ENCODE measurements around the gene TOLLIP.
A peak's percentile ranks its signal among the peaks of the same experiment; 100 is the strongest.

TOLLIP gene

GRCh38 chr11:1327064-1327460 is 17.6 kb upstream of the TOLLIP start:
- 89% methylated on average over 4 of the region's 4 CpGs for WGBS (ENCODE audit: insufficient coverage)
- Histone ChIP-seq H3K27ac (ENCODE audit: insufficient read depth in 1 of 2, low read depth in 1 of 2, low read length in 2 of 2, poor library complexity in 1 of 2, severe bottlenecking in 2 of 2) (no peak overlapping the region), H3K36me3 (ENCODE audit: control insufficient read depth in 4 of 4, insufficient read depth in 4 of 4, low read length in 3 of 4) (no peaks in the 10 kb centered on the region), H3K4me3 (ENCODE audit: control insufficient read depth in 1 of 7, extremely low read depth in 1 of 7, insufficient read depth in 4 of 7, low read depth in 2 of 7, low read length in 6 of 7) (no peak overlapping the region), H3K4me1 (ENCODE audit: control extremely low read depth in 1 of 4, control insufficient read depth in 4 of 4, insufficient read depth in 4 of 4, low read length in 3 of 4) (peaks cover 6 to 13% (median 9%) of the 10 kb centered on the region in 4 experiments), H3K9me3 (ENCODE audit: control extremely low read depth in 1 of 5, control insufficient read depth in 4 of 5, insufficient read depth in 2 of 5, low read depth in 1 of 5, low read length in 4 of 5) (peaks cover 3 to 21% (median 7%) of the 10 kb centered on the region in 5 experiments), H3K27me3 (replicated peaks in 2 of 5; ENCODE audit: control insufficient read depth in 4 of 5, insufficient read depth in 5 of 5, low read length in 4 of 5) (peaks cover 0 to 2% (median 0%) of the 10 kb centered on the region in 5 experiments)
- ChIA-PET CTCF (interaction anchor here (1.1 to 1.2 kb wide), 2 partner anchors 16 to 65 kb away, joined by 3 read pairs; no protein-coding TSS in a partner anchor), POLR2A (no interaction called here)
- no peak for DNase-seq

GRCh38 chr11:1326435-1327063 is 17.1 kb upstream of the TOLLIP start:
- POLR2A ChIA-PET, result no interaction called here
- whole genome bisulfite sequencing (ENCODE audit: insufficient coverage), result 88% methylated on average over 8 of the region's 11 CpGs

GRCh38 chr11:1323774-1324173 is 14.3 kb upstream of the TOLLIP start:
- Histone ChIP-seq H3K27me3 (replicated peaks in 2 of 5; ENCODE audit: control insufficient read depth in 4 of 5, insufficient read depth in 5 of 5, low read length in 4 of 5) (peaks cover 0 to 2% (median 0%) of the 10 kb centered on the region in 5 experiments), H3K9me3 (ENCODE audit: control extremely low read depth in 1 of 5, control insufficient read depth in 4 of 5, insufficient read depth in 2 of 5, low read depth in 1 of 5, low read length in 4 of 5) (peaks cover 3 to 26% (median 13%) of the 10 kb centered on the region in 5 experiments), H3K4me3 (ENCODE audit: control insufficient read depth in 1 of 7, extremely low read depth in 1 of 7, insufficient read depth in 4 of 7, low read depth in 2 of 7, low read length in 6 of 7) (peak overlapping the region in 1 of 7 experiments; percentile 57), H3K27ac (ENCODE audit: insufficient read depth in 1 of 2, low read depth in 1 of 2, low read length in 2 of 2, poor library complexity in 1 of 2, severe bottlenecking in 2 of 2) (no peak overlapping the region), H3K36me3 (ENCODE audit: control insufficient read depth in 4 of 4, insufficient read depth in 4 of 4, low read length in 3 of 4) (no peaks in the 10 kb centered on the region), H3K4me1 (ENCODE audit: control extremely low read depth in 1 of 4, control insufficient read depth in 4 of 4, insufficient read depth in 4 of 4, low read length in 3 of 4) (peaks cover 6 to 13% (median 9%) of the 10 kb centered on the region in 4 experiments)
- ChIA-PET CTCF (interaction anchor here (0.7 kb wide), 1 partner anchor 274 kb away, joined by 3 read pairs; no protein-coding TSS in a partner anchor), POLR2A (no interaction called here)
- WGBS (ENCODE audit: insufficient coverage), result 0% methylated on average over 2 of the region's 3 CpGs
- peak in 2 of 3 donors; percentile 71 to 76 for DNase-seq

More at GRCh38 chr11:1326435-1327063, 17.1 kb upstream of the TOLLIP start:
- H3K27me3 ChIP-seq (replicated peaks in 2 of 5; ENCODE audit: control insufficient read depth in 4 of 5, insufficient read depth in 5 of 5, low read length in 4 of 5), result peaks cover 0 to 2% (median 0%) of the 10 kb centered on the region in 5 experiments
- H3K36me3 ChIP-seq (ENCODE audit: control insufficient read depth in 4 of 4, insufficient read depth in 4 of 4, low read length in 3 of 4), result no peaks in the 10 kb centered on the region
- H3K4me1 ChIP-seq (ENCODE audit: control extremely low read depth in 1 of 4, control insufficient read depth in 4 of 4, insufficient read depth in 4 of 4, low read length in 3 of 4), result peaks cover 6 to 13% (median 9%) of the 10 kb centered on the region in 4 experiments
- peaks cover 3 to 21% (median 7%) of the 10 kb centered on the region in 5 experiments for H3K9me3 ChIP-seq (ENCODE audit: control extremely low read depth in 1 of 5, control insufficient read depth in 4 of 5, insufficient read depth in 2 of 5, low read depth in 1 of 5, low read length in 4 of 5)
- peak in 1 of 3 donors; percentile 44 for DNase-seq
- H3K27ac ChIP-seq (ENCODE audit: insufficient read depth in 1 of 2, low read depth in 1 of 2, low read length in 2 of 2, poor library complexity in 1 of 2, severe bottlenecking in 2 of 2), result no peak overlapping the region
- CTCF ChIA-PET, result interaction anchor here (1.2 kb wide), 1 partner anchor 66 kb away, joined by 3 read pairs; no protein-coding TSS in a partner anchor
- H3K4me3 ChIP-seq (ENCODE audit: control insufficient read depth in 1 of 7, extremely low read depth in 1 of 7, insufficient read depth in 4 of 7, low read depth in 2 of 7, low read length in 6 of 7), result no peak overlapping the region

- Histone ChIP-seq H3K9me3 (ENCODE audit: control extremely low read depth in 1 of 5, control insufficient read depth in 4 of 5, insufficient read depth in 2 of 5, low read depth in 1 of 5, low read length in 4 of 5) (peaks cover 2 to 8% (median 6%) of the 10 kb centered on the region in 5 experiments), H3K4me3 (ENCODE audit: control insufficient read depth in 1 of 7, extremely low read depth in 1 of 7, insufficient read depth in 4 of 7, low read depth in 2 of 7, low read length in 6 of 7) (peak overlapping the region in 1 of 7 experiments; percentile 23), H3K36me3 (ENCODE audit: control insufficient read depth in 4 of 4, insufficient read depth in 4 of 4, low read length in 3 of 4) (no peaks in the 10 kb centered on the region), H3K27me3 (replicated peaks in 2 of 5; ENCODE audit: control insufficient read depth in 4 of 5, insufficient read depth in 5 of 5, low read length in 4 of 5) (no peaks in the 10 kb centered on the region), H3K4me1 (ENCODE audit: control extremely low read depth in 1 of 4, control insufficient read depth in 4 of 4, insufficient read depth in 4 of 4, low read length in 3 of 4) (peaks cover 7 to 15% (median 14%) of the 10 kb centered on the region in 4 experiments), H3K27ac (ENCODE audit: insufficient read depth in 1 of 2, low read depth in 1 of 2, low read length in 2 of 2, poor library complexity in 1 of 2, severe bottlenecking in 2 of 2) (no peak overlapping the region)
- POLR2A ChIA-PET, result no interaction called here
- CTCF ChIA-PET, result no interaction called here
- 45% methylated on average over 6 of the region's 8 CpGs for WGBS (ENCODE audit: insufficient coverage)
- DNase-seq, result peak in 2 of 3 donors; percentile 50 to 60
Observed at GRCh38 chr11:1317993-1318392, 8.6 kb upstream of the TOLLIP start.

- Histone ChIP-seq H3K4me1 (ENCODE audit: control extremely low read depth in 1 of 4, control insufficient read depth in 4 of 4, insufficient read depth in 4 of 4, low read length in 3 of 4) (peaks cover 7 to 15% (median 14%) of the 10 kb centered on the region in 4 experiments), H3K9me3 (ENCODE audit: control extremely low read depth in 1 of 5, control insufficient read depth in 4 of 5, insufficient read depth in 2 of 5, low read depth in 1 of 5, low read length in 4 of 5) (peaks cover 2 to 10% (median 6%) of the 10 kb centered on the region in 5 experiments), H3K27ac (ENCODE audit: insufficient read depth in 1 of 2, low read depth in 1 of 2, low read length in 2 of 2, poor library complexity in 1 of 2, severe bottlenecking in 2 of 2) (no peak overlapping the region), H3K36me3 (ENCODE audit: control insufficient read depth in 4 of 4, insufficient read depth in 4 of 4, low read length in 3 of 4) (no peaks in the 10 kb centered on the region), H3K27me3 (replicated peaks in 2 of 5; ENCODE audit: control insufficient read depth in 4 of 5, insufficient read depth in 5 of 5, low read length in 4 of 5) (no peaks in the 10 kb centered on the region), H3K4me3 (ENCODE audit: control insufficient read depth in 1 of 7, extremely low read depth in 1 of 7, insufficient read depth in 4 of 7, low read depth in 2 of 7, low read length in 6 of 7) (no peak overlapping the region)
- WGBS (ENCODE audit: insufficient coverage), result 91% methylated on average over 7 of the region's 10 CpGs
- peak in 1 of 3 donors; percentile 63 for DNase-seq
- POLR2A ChIA-PET, result no interaction called here
- CTCF ChIA-PET, result interaction anchor here (0.9 kb wide), 1 partner anchor 11 kb away, joined by 4 read pairs; no protein-coding TSS in a partner anchor
Observed at GRCh38 chr11:1317432-1317831, 8.0 kb upstream of the TOLLIP start.

GRCh38 chr11:1310772-1311468 is 1.5 kb upstream of the TOLLIP start:
- peaks cover 16 to 49% (median 47%) of the 10 kb centered on the region in 4 experiments for H3K4me1 ChIP-seq (ENCODE audit: control extremely low read depth in 1 of 4, control insufficient read depth in 4 of 4, insufficient read depth in 4 of 4, low read length in 3 of 4)
- H3K4me3 ChIP-seq (ENCODE audit: control insufficient read depth in 1 of 7, extremely low read depth in 1 of 7, insufficient read depth in 4 of 7, low read depth in 2 of 7, low read length in 6 of 7), result peak overlapping the region in 3 of 7 experiments; percentile 36 to 80 (median 73)
- H3K9me3 ChIP-seq (ENCODE audit: control extremely low read depth in 1 of 5, control insufficient read depth in 4 of 5, insufficient read depth in 2 of 5, low read depth in 1 of 5, low read length in 4 of 5), result peaks cover 0 to 12% (median 2%) of the 10 kb centered on the region in 5 experiments
- POLR2A ChIA-PET, result interaction anchor here (0.6 kb wide), 1 partner anchor 24 kb away, joined by 3 read pairs; no protein-coding TSS in a partner anchor
- DNase-seq, result peak; percentile 58 to 91 (median 88)
- H3K36me3 ChIP-seq (ENCODE audit: control insufficient read depth in 4 of 4, insufficient read depth in 4 of 4, low read length in 3 of 4), result peaks cover 0 to 4% (median 0%) of the 10 kb centered on the region in 4 experiments
- WGBS (ENCODE audit: insufficient coverage), result 6% methylated on average over 5 of the region's 15 CpGs
- peak overlapping the region in 1 of 2 experiments; percentile 52 for H3K27ac ChIP-seq (ENCODE audit: insufficient read depth in 1 of 2, low read depth in 1 of 2, low read length in 2 of 2, poor library complexity in 1 of 2, severe bottlenecking in 2 of 2)
- CTCF ChIA-PET, result interaction anchor here (0.7 to 1.4 kb wide), 5 partner anchors 11 to 31 kb away, joined by 3 to 7 read pairs (median 3); no protein-coding TSS in a partner anchor
- H3K27me3 ChIP-seq (replicated peaks in 2 of 5; ENCODE audit: control insufficient read depth in 4 of 5, insufficient read depth in 5 of 5, low read length in 4 of 5), result no peaks in the 10 kb centered on the region
